Measurements from ENCODE around the gene NKAIN4. TPM values are rescaled to one million over a fixed set of nuclear protein-coding genes. Genes with fewer than 3 reads are reported as not detected.
A peak's percentile ranks its signal among the peaks of the same experiment; 100 is the strongest.

Gene NKAIN4
- total RNA-seq, 1 donor from 2014 or later, result 0.60 TPM

- Mint-ChIP-seq H3K9me3 (ENCODE audit: low read depth) (peaks cover 2% of the 10 kb centered on the region), H3K27ac (no peak overlapping the region), H3K4me1 (ENCODE audit: low read depth) (peaks cover 8% of the 10 kb centered on the region), H3K27me3 (peaks cover 34% of the 10 kb centered on the region), H3K4me3 (ENCODE audit: low read depth) (no peak overlapping the region), H3K36me3 (ENCODE audit: insufficient read depth) (no peaks in the 10 kb centered on the region)
- TF ChIP-seq, protein P1, sequence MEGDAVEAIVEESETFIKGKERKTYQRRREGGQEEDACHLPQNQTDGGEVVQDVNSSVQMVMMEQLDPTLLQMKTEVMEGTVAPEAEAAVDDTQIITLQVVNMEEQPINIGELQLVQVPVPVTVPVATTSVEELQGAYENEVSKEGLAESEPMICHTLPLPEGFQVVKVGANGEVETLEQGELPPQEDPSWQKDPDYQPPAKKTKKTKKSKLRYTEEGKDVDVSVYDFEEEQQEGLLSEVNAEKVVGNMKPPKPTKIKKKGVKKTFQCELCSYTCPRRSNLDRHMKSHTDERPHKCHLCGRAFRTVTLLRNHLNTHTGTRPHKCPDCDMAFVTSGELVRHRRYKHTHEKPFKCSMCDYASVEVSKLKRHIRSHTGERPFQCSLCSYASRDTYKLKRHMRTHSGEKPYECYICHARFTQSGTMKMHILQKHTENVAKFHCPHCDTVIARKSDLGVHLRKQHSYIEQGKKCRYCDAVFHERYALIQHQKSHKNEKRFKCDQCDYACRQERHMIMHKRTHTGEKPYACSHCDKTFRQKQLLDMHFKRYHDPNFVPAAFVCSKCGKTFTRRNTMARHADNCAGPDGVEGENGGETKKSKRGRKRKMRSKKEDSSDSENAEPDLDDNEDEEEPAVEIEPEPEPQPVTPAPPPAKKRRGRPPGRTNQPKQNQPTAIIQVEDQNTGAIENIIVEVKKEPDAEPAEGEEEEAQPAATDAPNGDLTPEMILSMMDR (IDR thresholded peaks at IDR 0.05; ENCODE audit: unreplicated experiment), result no peak
- no peak for DNase-seq (ENCODE audit: low spot score, unreplicated experiment)
Measured at GRCh38 chr20:63247671-63248228, 6.5 kb downstream of the NKAIN4 start.

DNA sequence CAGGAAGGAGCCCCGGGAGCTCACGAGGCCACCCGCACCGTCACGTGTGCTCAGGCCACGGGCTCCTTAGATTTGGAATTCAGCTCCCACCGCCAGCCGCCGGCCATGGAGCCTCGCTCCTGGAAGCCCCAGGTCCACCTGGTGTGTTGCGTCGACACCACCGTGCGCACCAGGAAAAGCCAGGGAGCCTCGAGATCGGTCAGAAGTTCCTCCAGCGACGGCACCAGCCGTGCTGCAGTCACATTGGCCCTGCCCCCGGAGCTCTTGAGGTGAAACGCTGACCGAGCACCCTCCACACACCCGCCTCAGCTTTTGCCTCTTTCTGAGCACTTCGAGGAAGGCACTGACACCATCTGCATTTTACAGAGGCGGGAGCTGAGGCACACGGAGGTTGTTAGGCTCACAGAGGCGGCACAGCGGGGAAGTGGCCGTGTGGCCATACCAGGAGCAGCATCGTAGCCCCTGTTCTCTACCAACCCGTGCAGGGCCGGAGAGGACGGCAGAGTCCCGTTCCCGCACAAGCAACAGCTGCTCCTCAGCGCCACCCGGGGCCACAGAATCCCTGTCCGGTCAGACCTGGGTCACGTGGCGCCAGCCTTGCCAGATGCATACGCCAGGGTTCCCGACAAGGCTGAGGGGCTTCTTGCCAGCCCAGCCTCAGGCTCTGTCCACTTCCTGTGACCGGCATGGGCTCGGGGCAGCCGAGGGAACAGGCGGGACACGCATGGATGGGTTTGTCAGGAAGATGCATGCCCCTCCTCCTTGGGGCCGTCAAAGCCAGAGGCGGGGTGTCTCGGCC lies 7.6 kb downstream of the NKAIN4 start:
- Mint-ChIP-seq H3K9me3 (ENCODE audit: low read depth) (peaks cover 2% of the 10 kb centered on the region), H3K36me3 (ENCODE audit: insufficient read depth) (no peaks in the 10 kb centered on the region), H3K27me3 (peaks cover 30% of the 10 kb centered on the region), H3K4me3 (ENCODE audit: low read depth) (no peak overlapping the region), H3K4me1 (ENCODE audit: low read depth) (peaks cover 8% of the 10 kb centered on the region), H3K27ac (no peak overlapping the region)
- no peak for DNase-seq (ENCODE audit: low spot score, unreplicated experiment)
- TF ChIP-seq, protein P1 (IDR thresholded peaks at IDR 0.05; ENCODE audit: unreplicated experiment), result no peak

GRCh38 chr20:63244468-63244867 lies 9.8 kb downstream of the NKAIN4 start:
- no peaks in the 10 kb centered on the region for H3K9me3 Mint-ChIP-seq (ENCODE audit: low read depth)
- H3K36me3 Mint-ChIP-seq (ENCODE audit: insufficient read depth), result no peaks in the 10 kb centered on the region
- no peak for DNase-seq (ENCODE audit: low spot score, unreplicated experiment)
- TF ChIP-seq, protein P1 (IDR thresholded peaks at IDR 0.05; ENCODE audit: unreplicated experiment), result no peak
- H3K4me1 Mint-ChIP-seq (ENCODE audit: low read depth), result peaks cover 7% of the 10 kb centered on the region
- H3K27me3 Mint-ChIP-seq, result peaks cover 21% of the 10 kb centered on the region
- no peak overlapping the region for H3K27ac Mint-ChIP-seq
- no peak overlapping the region for H3K4me3 Mint-ChIP-seq (ENCODE audit: low read depth)

- Mint-ChIP-seq H3K36me3 (ENCODE audit: insufficient read depth) (no peaks in the 10 kb centered on the region), H3K4me1 (ENCODE audit: low read depth) (peaks cover 4% of the 10 kb centered on the region), H3K27me3 (peaks cover 14% of the 10 kb centered on the region), H3K27ac (peak overlapping the region; percentile 27), H3K4me3 (ENCODE audit: low read depth) (no peak overlapping the region), H3K9me3 (ENCODE audit: low read depth) (no peaks in the 10 kb centered on the region)
- DNase-seq (ENCODE audit: low spot score, unreplicated experiment), result no peak
- TF ChIP-seq, protein P1 (IDR thresholded peaks at IDR 0.05; ENCODE audit: unreplicated experiment), result no peak
Measured at GRCh38 chr20:63243604-63244247, 10.5 kb downstream of the NKAIN4 start.

- no peak for DNase-seq (ENCODE audit: low spot score, unreplicated experiment)
- no peaks in the 10 kb centered on the region for H3K4me1 Mint-ChIP-seq (ENCODE audit: low read depth)
- H3K27ac Mint-ChIP-seq, result no peak overlapping the region
- H3K4me3 Mint-ChIP-seq (ENCODE audit: low read depth), result no peak overlapping the region
- peaks cover 10% of the 10 kb centered on the region for H3K27me3 Mint-ChIP-seq
- H3K9me3 Mint-ChIP-seq (ENCODE audit: low read depth), result no peaks in the 10 kb centered on the region
- H3K36me3 Mint-ChIP-seq (ENCODE audit: insufficient read depth), result no peaks in the 10 kb centered on the region
- TF ChIP-seq, protein P1 (IDR thresholded peaks at IDR 0.05; ENCODE audit: unreplicated experiment), result no peak
Measured at GRCh38 chr20:63242736-63243135, 11.5 kb downstream of the NKAIN4 start.

All from progenitor cell of endocrine pancreas (in vitro differentiated cells).